HepG2 (cell line): ENCODE results near the gene EIF1AD. TPM values are rescaled to one million over a fixed set of nuclear protein-coding genes. Genes with fewer than 3 reads are reported as not detected.
A peak's percentile ranks its signal among the peaks of the same experiment; 100 is the strongest.

Source experiments
- CBX1 ChIP-seq: IDR thresholded peaks from one replicate; pipeline ENCODE4 v1.6.1; 2016; ENCODE audit warnings: antibody characterized with exemption, low read depth
- EP300 ChIP-seq, 3 experiments: sonication (generic) in 1 of 3; formaldehyde crosslinking in 1 of 3; IDR thresholded peaks; 2 replicates each; pipeline versions ENCODE4 v1.5.1 to v1.6.1; 2011 to 2020; ENCODE audit warnings: low read depth in 2 of 3, low read length in 2 of 3, borderline replicate concordance in 1 of 3, improper control_type of control experiment in 1 of 3, mild to moderate bottlenecking in 1 of 3, missing genetic modification reagents in 1 of 3, moderate library complexity in 1 of 3
- HOXA9 ChIP-seq: sonication (generic); formaldehyde crosslinking; IDR thresholded peaks from 2 replicates; pipeline ENCODE4 v1.8.1; 2022; ENCODE audit warnings: missing genetic modification reagents, mild to moderate bottlenecking, moderate library complexity, borderline replicate concordance
- RFX3 ChIP-seq: IDR thresholded peaks from 2 replicates; pipeline ENCODE4 v1.6.1; 2016; ENCODE audit warnings: missing biosample characterization, missing genetic modification reagents
- SP4 ChIP-seq: sonication (generic); formaldehyde crosslinking; IDR thresholded peaks from 2 replicates; pipeline ENCODE4 v1.8.1; 2023; ENCODE audit warnings: mild to moderate bottlenecking, missing genetic modification reagents
- TBX3 ChIP-seq: fragments of 450-650 bp; IDR thresholded peaks from 2 replicates; pipeline ENCODE4 v1.6.1; 2017; ENCODE audit warnings: antibody characterized with exemption, mild to moderate bottlenecking, inconsistent platforms, borderline replicate concordance
- THYN1 ChIP-seq: sonication (generic); formaldehyde crosslinking; IDR thresholded peaks from 2 replicates; pipeline ENCODE4 v1.8.1; 2023; ENCODE audit warnings: low read depth, mild to moderate bottlenecking, moderate library complexity, missing genetic modification reagents, borderline replicate concordance
- ZFP62 ChIP-seq: sonication (generic); formaldehyde crosslinking; IDR thresholded peaks from 2 replicates; pipeline ENCODE4 v1.4.0; 2020; ENCODE audit warnings: missing genetic modification reagents
- ZNF136 ChIP-seq: sonication (generic); formaldehyde crosslinking; IDR thresholded peaks from 2 replicates; pipeline ENCODE4 v1.8.1; 2022; ENCODE audit warnings: low read depth, mild to moderate bottlenecking, moderate library complexity, missing genetic modification reagents
- ZNF451 ChIP-seq: sonication (generic); formaldehyde crosslinking; IDR thresholded peaks from 2 replicates; pipeline ENCODE4 v1.5.0; 2020; ENCODE audit warnings: mild to moderate bottlenecking, missing genetic modification reagents
- ZNF484 ChIP-seq: sonication (generic); formaldehyde crosslinking; IDR thresholded peaks from 2 replicates; pipeline ENCODE4 v1.5.1; 2020; ENCODE audit warnings: mild to moderate bottlenecking, low read depth, missing genetic modification reagents, borderline replicate concordance
- ZNF562 ChIP-seq: sonication (generic); formaldehyde crosslinking; IDR thresholded peaks from 2 replicates; pipeline ENCODE4 v1.8.0; 2022; ENCODE audit warnings: missing genetic modification reagents, borderline replicate concordance
- ZNF788 ChIP-seq: sonication (generic); formaldehyde crosslinking; IDR thresholded peaks from 2 replicates; pipeline ENCODE4 v1.5.0; 2020; ENCODE audit warnings: mild to moderate bottlenecking, missing genetic modification reagents, borderline replicate concordance
- ZSCAN12 ChIP-seq: sonication (generic); formaldehyde crosslinking; IDR thresholded peaks from 2 replicates; pipeline ENCODE4 v1.9.0; 2021; ENCODE audit warnings: mild to moderate bottlenecking, missing genetic modification reagents
- polyA plus RNA-seq, 8 experiments: library from polyadenylated mRNA; depleted of rRNA in 3 of 8; stranded (reverse) in 7 of 8; unstranded in 1 of 8; fragments of >200 nt; fragmentation: Illumina TruSeq in 4 of 8; extraction: Trizol in 4 of 8; gene quantifications; 2 replicates each; pipeline versions ENCODE4 v1.2.1 to v1.2.3, GENCODE V29; 2011 to 2016; ENCODE audit warnings: low read depth in 4 of 8, missing spikeins in 1 of 8, mixed read lengths in 1 of 8; ENCODE audit not compliant: insufficient read depth in 1 of 8
- total RNA-seq, 5 experiments: library from RNA; depleted of rRNA; stranded (reverse); fragments of >200 nt; fragmentation: Illumina TruSeq; extraction: Trizol; gene quantifications; 2 replicates each; pipeline ENCODE4 v1.2.3, GENCODE V29; 2016; ENCODE audit warnings: low read depth in 1 of 5
- TF ChIP-seq, protein P1 (sequence below): sonication (generic); formaldehyde crosslinking; IDR thresholded peaks from 2 replicates; pipeline ENCODE4 v1.8.0; 2022; ENCODE audit warnings: missing genetic modification reagents, mild to moderate bottlenecking, moderate library complexity, borderline replicate concordance
- TF ChIP-seq, protein P2 (sequence below): sonication (generic); formaldehyde crosslinking; IDR thresholded peaks from 2 replicates; pipeline ENCODE4 v1.8.1; 2023; ENCODE audit warnings: mild to moderate bottlenecking, moderate library complexity, missing genetic modification reagents

The EIF1AD gene
- total and polyA plus RNA-seq, 2 of the 13 experiments (the other 11 are each of a cell fraction or from before 2014, with no cell fraction given): 18.2 to 30.8 TPM

GRCh38 chr11:66045177-66045639, 43.3 kb upstream of the EIF1AD start (continued):
- TF ChIP-seq, protein P1, sequence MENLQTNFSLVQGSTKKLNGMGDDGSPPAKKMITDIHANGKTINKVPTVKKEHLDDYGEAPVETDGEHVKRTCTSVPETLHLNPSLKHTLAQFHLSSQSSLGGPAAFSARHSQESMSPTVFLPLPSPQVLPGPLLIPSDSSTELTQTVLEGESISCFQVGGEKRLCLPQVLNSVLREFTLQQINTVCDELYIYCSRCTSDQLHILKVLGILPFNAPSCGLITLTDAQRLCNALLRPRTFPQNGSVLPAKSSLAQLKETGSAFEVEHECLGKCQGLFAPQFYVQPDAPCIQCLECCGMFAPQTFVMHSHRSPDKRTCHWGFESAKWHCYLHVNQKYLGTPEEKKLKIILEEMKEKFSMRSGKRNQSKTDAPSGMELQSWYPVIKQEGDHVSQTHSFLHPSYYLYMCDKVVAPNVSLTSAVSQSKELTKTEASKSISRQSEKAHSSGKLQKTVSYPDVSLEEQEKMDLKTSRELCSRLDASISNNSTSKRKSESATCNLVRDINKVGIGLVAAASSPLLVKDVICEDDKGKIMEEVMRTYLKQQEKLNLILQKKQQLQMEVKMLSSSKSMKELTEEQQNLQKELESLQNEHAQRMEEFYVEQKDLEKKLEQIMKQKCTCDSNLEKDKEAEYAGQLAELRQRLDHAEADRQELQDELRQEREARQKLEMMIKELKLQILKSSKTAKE (CRISPR knock-in tag): no peak
- TF ChIP-seq TBX3 (no peak), EP300 (IDR thresholded peaks at IDR 0.05; ENCODE audit: low read depth in 2 of 2, low read length in 2 of 2) (no peak), EP300 (CRISPR knock-in tag; IDR thresholded peaks at IDR 0.05; ENCODE audit: borderline replicate concordance) (no peak), ZNF788 (CRISPR knock-in tag) (peak; percentile 59; the same call in 1 of the 2 replicates), ZSCAN12 (CRISPR knock-in tag) (no peak), THYN1 (CRISPR knock-in tag) (no peak), RFX3 (CRISPR knock-in tag) (no peak), ZNF484 (CRISPR knock-in tag) (no peak), ZNF451 (CRISPR knock-in tag) (no peak), ZFP62 (CRISPR knock-in tag) (no peak), SP4 (CRISPR knock-in tag) (peak; percentile 66), ZNF136 (CRISPR knock-in tag) (no peak), HOXA9 (CRISPR knock-in tag) (no peak), ZNF562 (CRISPR knock-in tag) (no peak), CBX1 (no peak)
- TF ChIP-seq, protein P2, sequence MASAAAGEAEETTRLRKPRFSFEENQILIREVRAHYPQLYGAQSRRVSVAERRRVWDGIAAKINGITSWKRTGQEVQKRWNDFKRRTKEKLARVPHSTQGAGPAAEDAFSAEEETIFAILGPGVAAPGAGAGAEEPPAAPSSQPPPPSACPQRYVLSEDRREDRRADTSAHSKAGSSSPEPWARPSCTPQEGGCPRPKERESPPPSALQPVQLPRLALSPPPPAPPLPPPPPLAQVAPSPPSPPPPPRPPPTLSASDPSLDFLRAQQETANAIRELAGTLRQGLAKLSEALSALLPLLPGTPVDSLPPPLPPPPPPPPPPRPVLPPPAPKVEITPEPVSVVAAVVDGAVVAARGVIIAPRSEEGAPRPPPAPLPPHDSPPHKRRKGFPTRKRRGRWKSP: no peak
- TF ChIP-seq, all 625 proteins: peak for 48
